ENCODE measurements around the gene C22orf23.

The C22orf23 gene

GRCh38 chr22:37918580-37919270 lies 34.7 kb downstream of the C22orf23 start:
- H3K4me3 ChIP-seq (ENCODE audit: low read depth, low read length): no peak overlapping the region
- TF ChIP-seq, protein P1, sequence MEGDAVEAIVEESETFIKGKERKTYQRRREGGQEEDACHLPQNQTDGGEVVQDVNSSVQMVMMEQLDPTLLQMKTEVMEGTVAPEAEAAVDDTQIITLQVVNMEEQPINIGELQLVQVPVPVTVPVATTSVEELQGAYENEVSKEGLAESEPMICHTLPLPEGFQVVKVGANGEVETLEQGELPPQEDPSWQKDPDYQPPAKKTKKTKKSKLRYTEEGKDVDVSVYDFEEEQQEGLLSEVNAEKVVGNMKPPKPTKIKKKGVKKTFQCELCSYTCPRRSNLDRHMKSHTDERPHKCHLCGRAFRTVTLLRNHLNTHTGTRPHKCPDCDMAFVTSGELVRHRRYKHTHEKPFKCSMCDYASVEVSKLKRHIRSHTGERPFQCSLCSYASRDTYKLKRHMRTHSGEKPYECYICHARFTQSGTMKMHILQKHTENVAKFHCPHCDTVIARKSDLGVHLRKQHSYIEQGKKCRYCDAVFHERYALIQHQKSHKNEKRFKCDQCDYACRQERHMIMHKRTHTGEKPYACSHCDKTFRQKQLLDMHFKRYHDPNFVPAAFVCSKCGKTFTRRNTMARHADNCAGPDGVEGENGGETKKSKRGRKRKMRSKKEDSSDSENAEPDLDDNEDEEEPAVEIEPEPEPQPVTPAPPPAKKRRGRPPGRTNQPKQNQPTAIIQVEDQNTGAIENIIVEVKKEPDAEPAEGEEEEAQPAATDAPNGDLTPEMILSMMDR (IDR thresholded peaks at IDR 0.05; ENCODE audit: insufficient read depth, low read depth, low read length, missing control alignments): no peak
- DNase-seq (ENCODE audit: low read depth): no peak

DNA sequence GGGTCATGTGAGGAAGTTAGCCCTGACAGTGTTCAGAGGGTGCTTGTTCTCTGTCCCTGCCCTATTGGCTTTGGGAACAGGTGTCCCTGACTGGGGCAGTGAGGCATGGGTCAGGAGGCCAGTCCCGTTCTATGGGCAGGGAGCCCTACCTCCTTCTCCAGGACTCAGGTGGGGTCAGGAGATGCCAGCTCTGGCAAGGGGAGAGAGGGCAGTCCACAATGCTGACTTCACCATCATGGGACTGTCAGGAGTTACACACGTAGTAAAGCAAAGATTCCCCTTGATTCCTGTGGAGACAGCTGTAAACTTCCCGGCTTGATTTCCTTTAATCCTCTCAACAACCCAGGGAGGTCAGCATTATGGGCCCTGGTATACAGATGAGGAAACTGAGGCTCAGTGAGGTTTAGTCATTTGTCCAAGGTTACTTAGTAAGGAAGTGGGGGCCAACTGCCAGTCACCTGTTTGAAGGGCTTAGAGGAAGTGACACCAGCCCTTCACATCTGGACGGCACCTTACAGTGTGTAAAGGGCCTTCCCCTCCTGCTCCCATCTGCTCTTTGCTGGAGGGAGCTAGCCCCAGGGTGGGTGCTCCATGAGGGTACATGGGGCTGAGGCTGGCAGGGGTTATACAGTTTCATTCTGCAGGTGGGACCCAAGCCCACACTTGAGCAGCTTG lies 35.4 kb downstream of the C22orf23 start:
- TF ChIP-seq, protein P1 (IDR thresholded peaks at IDR 0.05; ENCODE audit: insufficient read depth, low read depth, low read length, missing control alignments): no peak
- H3K4me3 ChIP-seq (ENCODE audit: low read depth, low read length): no peak overlapping the region
- DNase-seq (ENCODE audit: low read depth): no peak

DNA sequence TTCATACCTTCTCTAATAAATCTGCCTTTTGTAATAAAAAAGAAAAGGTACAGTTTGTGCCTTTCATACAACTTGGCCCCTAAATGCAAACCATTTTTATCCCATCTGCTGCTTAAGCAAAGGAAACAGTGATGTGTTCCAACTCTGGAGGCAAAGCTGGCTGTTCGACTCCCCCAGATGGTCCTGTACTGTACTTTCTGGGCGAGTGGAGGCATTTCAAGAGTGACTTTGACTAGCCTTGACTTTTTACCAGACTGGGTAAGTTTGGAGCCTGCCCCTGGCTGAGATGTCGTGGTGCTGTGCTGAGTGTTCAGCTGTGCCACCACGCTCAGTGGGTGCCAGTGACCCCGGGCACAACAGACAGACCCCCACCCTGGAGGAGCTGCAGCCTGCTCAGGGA lies 37.1 kb downstream of the C22orf23 start:
- TF ChIP-seq, protein P1 (IDR thresholded peaks at IDR 0.05; ENCODE audit: insufficient read depth, low read depth, low read length, missing control alignments): no peak
- H3K4me3 ChIP-seq (ENCODE audit: low read depth, low read length): no peak overlapping the region
- DNase-seq (ENCODE audit: low read depth): no peak

DNA sequence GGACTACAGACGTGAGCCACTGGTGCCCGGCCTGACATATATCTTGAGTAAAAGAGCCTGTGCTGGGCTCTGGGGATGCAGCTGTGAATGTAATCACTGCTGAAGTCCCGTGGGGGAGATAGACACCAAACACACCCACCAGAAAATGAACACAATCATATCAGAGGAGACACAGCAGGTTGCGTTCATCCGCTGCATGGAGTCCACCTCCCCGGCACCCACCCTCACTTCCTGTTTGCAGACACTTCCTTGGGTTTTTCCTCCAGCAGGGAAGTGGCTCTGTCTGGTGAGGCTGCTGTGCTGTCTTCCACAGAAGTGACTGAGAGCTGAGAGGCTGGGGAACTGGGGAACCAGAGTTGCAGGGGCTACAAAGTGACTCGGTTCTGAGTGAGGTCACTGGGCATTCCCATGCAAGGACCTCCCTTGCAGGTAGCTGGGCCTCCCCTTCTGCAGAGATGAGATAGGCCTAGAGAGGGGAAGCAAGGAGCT lies 40.1 kb downstream of the C22orf23 start:
- no peak overlapping the region for H3K4me3 ChIP-seq (ENCODE audit: low read depth, low read length)
- no peak for DNase-seq (ENCODE audit: low read depth)
- TF ChIP-seq, protein P1 (IDR thresholded peaks at IDR 0.05; ENCODE audit: insufficient read depth, low read depth, low read length, missing control alignments): no peak

DNA sequence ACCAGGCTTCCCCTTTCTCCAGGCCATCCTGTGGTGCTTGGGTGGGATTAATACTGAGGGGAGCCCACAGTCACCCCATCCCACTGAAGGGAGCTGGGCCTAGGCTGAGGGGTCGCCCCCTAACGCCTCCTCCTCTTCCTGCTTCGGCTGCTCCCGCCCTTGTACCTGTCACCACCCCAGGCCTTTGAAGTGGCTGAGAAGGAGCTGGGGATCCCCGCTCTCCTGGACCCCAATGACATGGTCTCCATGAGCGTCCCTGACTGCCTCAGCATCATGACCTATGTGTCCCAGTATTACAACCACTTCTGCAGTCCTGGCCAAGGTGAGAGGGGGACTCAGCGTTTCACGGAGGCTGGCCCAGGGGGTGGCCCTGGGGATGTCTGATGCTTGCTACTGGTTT lies 41.2 kb downstream of the C22orf23 start:
- TF ChIP-seq, protein P1 (IDR thresholded peaks at IDR 0.05; ENCODE audit: insufficient read depth, low read depth, low read length, missing control alignments): no peak
- no peak overlapping the region for H3K4me3 ChIP-seq (ENCODE audit: low read depth, low read length)

DNA sequence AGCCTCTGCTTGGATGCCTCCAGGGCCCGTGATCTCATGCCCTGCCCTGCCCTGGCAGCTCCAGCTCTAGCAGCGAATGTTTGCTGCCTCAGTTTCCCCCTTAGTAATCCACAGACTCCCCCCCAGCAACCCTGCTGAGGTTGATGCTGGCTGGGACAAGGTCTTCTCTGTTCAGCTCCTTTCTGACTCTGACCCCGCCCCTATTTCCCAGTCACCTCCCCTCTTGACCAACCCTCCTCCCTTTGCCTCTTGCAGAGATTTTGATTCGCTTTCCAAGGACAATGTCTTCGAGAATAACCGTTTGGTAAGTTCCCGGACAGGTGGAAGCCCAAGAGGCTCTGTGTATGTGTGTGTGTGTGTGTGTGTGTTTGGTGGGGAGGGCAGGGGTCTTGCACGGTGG lies 41.7 kb downstream of the C22orf23 start:
- TF ChIP-seq, protein P1 (IDR thresholded peaks at IDR 0.05; ENCODE audit: insufficient read depth, low read depth, low read length, missing control alignments): no peak
- H3K4me3 ChIP-seq (ENCODE audit: low read depth, low read length): no peak overlapping the region
- no peak for DNase-seq (ENCODE audit: low read depth)

More for the DNA sequence above, 41.2 kb downstream of the C22orf23 start:
- DNase-seq (ENCODE audit: low read depth): no peak
